Stimulated activated CD8-positive, alpha-beta memory T cell treated with anti-CD3 and anti-CD28 coated beads, Interleukin-4, amount 100 ng/mL, for 48 hours (primary cell): ENCODE data around the gene GJB2.

Experiments used
- DNase-seq: peaks from one replicate; pipeline ENCODE4 v3.0.0-alpha.2; 2020

The GJB2 gene

GRCh38 chr13:20140487-20140886 is 52.3 kb downstream of the GJB2 start:
- no peak for DNase-seq

GRCh38 chr13:20137875-20138274 is 54.9 kb downstream of the GJB2 start:
- DNase-seq, result no peak
